ENCODE results near the gene LINS1. TPM values are rescaled to one million over a fixed set of nuclear protein-coding genes. Genes with fewer than 3 reads are reported as not detected.

LINS1 gene
- total RNA-seq, 3 donors from 2014 or later = 47.9 to 56.7 (median 51.9) TPM

GRCh38 chr15:100524326-100524725 lies 77.7 kb downstream of the LINS1 start:
- H3K4me1 Mint-ChIP-seq (ENCODE audit: low read depth) = peaks cover 17% of the 10 kb centered on the region
- peaks cover 3% of the 10 kb centered on the region for H3K9me3 Mint-ChIP-seq
- peaks cover 3% of the 10 kb centered on the region for H3K36me3 Mint-ChIP-seq (ENCODE audit: insufficient read depth)

GRCh38 chr15:100521907-100522306 lies 80.1 kb downstream of the LINS1 start:
- Mint-ChIP-seq H3K9me3 (peaks cover 3% of the 10 kb centered on the region), H3K4me3 (no peak overlapping the region), H3K4me1 (ENCODE audit: low read depth) (peaks cover 19% of the 10 kb centered on the region), H3K27me3 (ENCODE audit: low read depth) (no peaks in the 10 kb centered on the region), H3K36me3 (ENCODE audit: insufficient read depth) (peaks cover 3% of the 10 kb centered on the region)
- ATAC-seq (no peak), DNase-seq (no peak)

More at GRCh38 chr15:100524326-100524725, 77.7 kb downstream of the LINS1 start:
- H3K27me3 Mint-ChIP-seq (ENCODE audit: low read depth) = no peaks in the 10 kb centered on the region
- DNase-seq (no peak), ATAC-seq (no peak)
- H3K4me3 Mint-ChIP-seq = no peak overlapping the region

GRCh38 chr15:100520132-100520921 lies 81.7 kb downstream of the LINS1 start:
- Mint-ChIP-seq H3K9me3 (peaks cover 3% of the 10 kb centered on the region), H3K4me1 (ENCODE audit: low read depth) (peaks cover 19% of the 10 kb centered on the region), H3K4me3 (no peak overlapping the region), H3K27me3 (ENCODE audit: low read depth) (no peaks in the 10 kb centered on the region), H3K36me3 (ENCODE audit: insufficient read depth) (peaks cover 3% of the 10 kb centered on the region)
- no peak for DNase-seq
- peak; percentile 32 to 34 for ATAC-seq

GRCh38 chr15:100517846-100518245 lies 84.1 kb downstream of the LINS1 start:
- Mint-ChIP-seq H3K4me1 (ENCODE audit: low read depth) (peaks cover 19% of the 10 kb centered on the region), H3K36me3 (ENCODE audit: insufficient read depth) (no peaks in the 10 kb centered on the region), H3K27me3 (ENCODE audit: low read depth) (no peaks in the 10 kb centered on the region), H3K9me3 (no peaks in the 10 kb centered on the region), H3K4me3 (no peak overlapping the region)
- no peak for ATAC-seq
- no peak for DNase-seq

Other genes with a start within 250 kb of the LINS1 start
- under 1 TPM; 0.16 to 0.45 (median 0.18) TPM for gene CERS3, start 73.2 kb downstream of the LINS1 start, total RNA-seq
- 10 to 100 TPM; 12.1 to 16.0 (median 15.5) TPM for gene ASB7, start 405 bp upstream of the LINS1 start, total RNA-seq